Measurements from ENCODE around the gene PRKACG. TPM values are rescaled to one million over a fixed set of nuclear protein-coding genes. Genes with fewer than 3 reads are reported as not detected.

PRKACG gene
- total and polyA plus RNA-seq, 2 experiments from 2014 or later: not detected

GRCh38 chr9:69018737-69019136 lies 4.8 kb upstream of the PRKACG start (continued):
- no peak for TF ChIP-seq ZNF462 (CRISPR knock-in tag; IDR thresholded peaks at IDR 0.05)

GRCh38 chr9:69016191-69017096 lies 2.5 kb upstream of the PRKACG start:
- DNase-seq (ENCODE audit: low spot score): no peak
- Mint-ChIP-seq H3K27ac (no peak overlapping the region), H3K4me1 (peaks cover 35% of the 10 kb centered on the region), H3K36me3 (ENCODE audit: low read depth) (0 out of 3 replicates have a peak, but pooled peaks cover 4% of the 10 kb centered on the region), H3K4me3 (no peak overlapping the region; the same call in 2 of the 3 replicates), H3K9me3 (no peaks in the 10 kb centered on the region; the same call in 2 of the 3 replicates), H3K27me3 (ENCODE audit: insufficient read depth, low read depth, poor library complexity) (peaks cover 3% of the 10 kb centered on the region)
- no peaks in the 10 kb centered on the region for H3K27me3 ChIP-seq (ENCODE audit: insufficient read depth)
- H3K27ac ChIP-seq (ENCODE audit: low read depth): no peak overlapping the region
- H3K4me3 ChIP-seq: no peak overlapping the region
- H3F3A ChIP-seq (replicated peaks; ENCODE audit: low read depth): no peaks in the 10 kb centered on the region; the same call in 1 of the 2 replicates
- no peak overlapping the region; the same call in 1 of the 2 replicates for H3K4me2 ChIP-seq
- H3K36me3 ChIP-seq (ENCODE audit: insufficient read depth): no peaks in the 10 kb centered on the region
- no peaks in the 10 kb centered on the region; the same call in 1 of the 2 replicates for H3K9me2 ChIP-seq (ENCODE audit: insufficient read depth)
- H3K79me2 ChIP-seq (replicated peaks; ENCODE audit: insufficient read depth): no peaks in the 10 kb centered on the region
- ATAC-seq: peak; percentile 63
- peaks cover 16% of the 10 kb centered on the region for H3K4me1 ChIP-seq (ENCODE audit: insufficient read depth)
- peak overlapping the region; percentile 83 for H2AFZ ChIP-seq
- H4K20me1 ChIP-seq (replicated peaks; ENCODE audit: insufficient read depth): no peaks in the 10 kb centered on the region
- TF ChIP-seq ZNF331 (CRISPR knock-in tag; IDR thresholded peaks at IDR 0.05; ENCODE audit: low read depth) (no peak), POLR2AphosphoS5 (IDR thresholded peaks at IDR 0.05; ENCODE audit: low read depth) (no peak), EZH2phosphoT487 (IDR thresholded peaks at IDR 0.05; ENCODE audit: unreplicated experiment) (no peak), JUNB (IDR thresholded peaks at IDR 0.05; ENCODE audit: unreplicated experiment) (no peak), CTCF (conservative IDR thresholded peaks at IDR 0.05; ENCODE audit: low read depth in 2 of 2) (no peak), ZNF114 (CRISPR knock-in tag; IDR thresholded peaks at IDR 0.05) (no peak)
